ENCODE measurements around the gene AOPEP. TPM values are rescaled to one million over a fixed set of nuclear protein-coding genes. Genes with fewer than 3 reads are reported as not detected.

The AOPEP gene
- polyA plus RNA-seq, 1 of the 3 experiments (the other 2 are of a cell fraction): 54.6 TPM

DNA sequence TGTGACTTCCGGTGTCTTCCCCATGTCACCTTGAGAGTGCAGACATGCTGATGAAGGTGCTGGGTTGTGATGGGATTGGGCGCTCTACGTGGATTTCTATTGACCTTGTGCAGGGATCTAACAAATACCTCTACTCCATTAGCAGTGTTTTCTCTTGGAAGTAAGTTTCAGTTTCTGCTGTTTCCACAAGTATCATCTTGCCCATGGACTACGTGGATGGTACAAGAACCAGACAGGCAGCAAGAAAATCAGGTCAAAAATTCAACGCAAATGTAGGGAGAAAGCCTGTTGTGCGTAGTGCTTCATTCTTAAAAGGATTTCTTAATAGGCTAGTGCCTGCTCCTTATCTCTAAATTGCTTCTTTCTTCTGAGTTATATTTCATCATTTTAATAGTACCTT, 60.8 kb downstream of the AOPEP start:
- Histone ChIP-seq H3K27ac (ENCODE audit: low read depth in 2 of 2, low read length in 1 of 2) (peak overlapping the region in 1 of 2 experiments; percentile 11; a peak in 1 of 4 replicates), H3K4me3 (ENCODE audit: low read depth in 2 of 2, low read length in 1 of 2) (no peak overlapping the region), H3K79me2 (ENCODE audit: insufficient read depth) (no peaks in the 10 kb centered on the region; the same call in 1 of the 2 replicates), H3K9me2 (no peaks in the 10 kb centered on the region), H3K4me1 (ENCODE audit: control insufficient read depth in 1 of 2, insufficient read depth in 2 of 2, low read depth in 1 of 2, low read length in 1 of 2) (peaks cover 5 to 29% of the 10 kb centered on the region in 2 experiments), H3K9ac (no peak overlapping the region), H2AFZ (ENCODE audit: low read depth) (no peak overlapping the region), H3K9me3 (no peaks in the 10 kb centered on the region), H3K4me2 (no peak overlapping the region), H3F3A (replicated peaks; ENCODE audit: insufficient read depth) (peaks cover 12% of the 10 kb centered on the region), H3K36me3 (replicated peaks in 1 of 2; ENCODE audit: control insufficient read depth in 1 of 2, insufficient read depth in 2 of 2, low read length in 1 of 2) (no peaks in the 10 kb centered on the region), H3K27me3 (ENCODE audit: insufficient read depth) (no peaks in the 10 kb centered on the region), H4K20me1 (ENCODE audit: insufficient read depth) (no peaks in the 10 kb centered on the region)
- 94% methylated on average over 6 of the region's 6 CpGs for WGBS (ENCODE audit: low lambda C conversion rate)
- TF ChIP-seq FOXJ3 (CRISPR knock-in tag; IDR thresholded peaks at IDR 0.05) (no peak), EZH2phosphoT487 (IDR thresholded peaks at IDR 0.05; ENCODE audit: borderline replicate concordance, low read depth) (no peak), GATA2 (CRISPR knock-in tag; IDR thresholded peaks at IDR 0.05) (no peak), TCF12 (IDR thresholded peaks at IDR 0.05) (no peak), SIN3A (IDR thresholded peaks at IDR 0.05; ENCODE audit: borderline replicate concordance, low read depth, low read length) (no peak), SMC3 (IDR thresholded peaks at IDR 0.05; ENCODE audit: low read depth, low read length) (no peak), ELF1 (IDR thresholded peaks at IDR 0.05) (no peak), FOXM1 (IDR thresholded peaks at IDR 0.05; ENCODE audit: low read depth) (no peak), POLR2AphosphoS5 (IDR thresholded peaks at IDR 0.05; ENCODE audit: low read depth, low read length) (no peak)
- TF ChIP-seq, protein P1, sequence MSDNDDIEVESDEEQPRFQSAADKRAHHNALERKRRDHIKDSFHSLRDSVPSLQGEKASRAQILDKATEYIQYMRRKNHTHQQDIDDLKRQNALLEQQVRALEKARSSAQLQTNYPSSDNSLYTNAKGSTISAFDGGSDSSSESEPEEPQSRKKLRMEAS (IDR thresholded peaks at IDR 0.05; ENCODE audit: low read depth): no peak
- TF ChIP-seq, protein P2, sequence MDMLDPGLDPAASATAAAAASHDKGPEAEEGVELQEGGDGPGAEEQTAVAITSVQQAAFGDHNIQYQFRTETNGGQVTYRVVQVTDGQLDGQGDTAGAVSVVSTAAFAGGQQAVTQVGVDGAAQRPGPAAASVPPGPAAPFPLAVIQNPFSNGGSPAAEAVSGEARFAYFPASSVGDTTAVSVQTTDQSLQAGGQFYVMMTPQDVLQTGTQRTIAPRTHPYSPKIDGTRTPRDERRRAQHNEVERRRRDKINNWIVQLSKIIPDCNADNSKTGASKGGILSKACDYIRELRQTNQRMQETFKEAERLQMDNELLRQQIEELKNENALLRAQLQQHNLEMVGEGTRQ (IDR thresholded peaks at IDR 0.05; ENCODE audit: borderline replicate concordance, low read depth, low read length): no peak
- TF ChIP-seq, protein P3, sequence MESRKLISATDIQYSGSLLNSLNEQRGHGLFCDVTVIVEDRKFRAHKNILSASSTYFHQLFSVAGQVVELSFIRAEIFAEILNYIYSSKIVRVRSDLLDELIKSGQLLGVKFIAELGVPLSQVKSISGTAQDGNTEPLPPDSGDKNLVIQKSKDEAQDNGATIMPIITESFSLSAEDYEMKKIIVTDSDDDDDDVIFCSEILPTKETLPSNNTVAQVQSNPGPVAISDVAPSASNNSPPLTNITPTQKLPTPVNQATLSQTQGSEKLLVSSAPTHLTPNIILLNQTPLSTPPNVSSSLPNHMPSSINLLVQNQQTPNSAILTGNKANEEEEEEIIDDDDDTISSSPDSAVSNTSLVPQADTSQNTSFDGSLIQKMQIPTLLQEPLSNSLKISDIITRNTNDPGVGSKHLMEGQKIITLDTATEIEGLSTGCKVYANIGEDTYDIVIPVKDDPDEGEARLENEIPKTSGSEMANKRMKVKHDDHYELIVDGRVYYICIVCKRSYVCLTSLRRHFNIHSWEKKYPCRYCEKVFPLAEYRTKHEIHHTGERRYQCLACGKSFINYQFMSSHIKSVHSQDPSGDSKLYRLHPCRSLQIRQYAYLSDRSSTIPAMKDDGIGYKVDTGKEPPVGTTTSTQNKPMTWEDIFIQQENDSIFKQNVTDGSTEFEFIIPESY (IDR thresholded peaks at IDR 0.05; ENCODE audit: borderline replicate concordance, low read depth): no peak
- TF ChIP-seq, protein P4, sequence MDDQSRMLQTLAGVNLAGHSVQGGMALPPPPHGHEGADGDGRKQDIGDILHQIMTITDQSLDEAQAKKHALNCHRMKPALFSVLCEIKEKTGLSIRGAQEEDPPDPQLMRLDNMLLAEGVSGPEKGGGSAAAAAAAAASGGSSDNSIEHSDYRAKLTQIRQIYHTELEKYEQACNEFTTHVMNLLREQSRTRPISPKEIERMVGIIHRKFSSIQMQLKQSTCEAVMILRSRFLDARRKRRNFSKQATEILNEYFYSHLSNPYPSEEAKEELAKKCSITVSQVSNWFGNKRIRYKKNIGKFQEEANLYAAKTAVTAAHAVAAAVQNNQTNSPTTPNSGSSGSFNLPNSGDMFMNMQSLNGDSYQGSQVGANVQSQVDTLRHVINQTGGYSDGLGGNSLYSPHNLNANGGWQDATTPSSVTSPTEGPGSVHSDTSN (IDR thresholded peaks at IDR 0.05): no peak
- ChIA-PET POLR2A (no interaction called here), CTCF (interaction anchor here (1.1 to 7.5 kb wide), 3 partner anchors 11 to 341 kb away, joined by 4 to 124 read pairs (median 4); no protein-coding TSS in a partner anchor)
- no peak for DNase-seq

DNA sequence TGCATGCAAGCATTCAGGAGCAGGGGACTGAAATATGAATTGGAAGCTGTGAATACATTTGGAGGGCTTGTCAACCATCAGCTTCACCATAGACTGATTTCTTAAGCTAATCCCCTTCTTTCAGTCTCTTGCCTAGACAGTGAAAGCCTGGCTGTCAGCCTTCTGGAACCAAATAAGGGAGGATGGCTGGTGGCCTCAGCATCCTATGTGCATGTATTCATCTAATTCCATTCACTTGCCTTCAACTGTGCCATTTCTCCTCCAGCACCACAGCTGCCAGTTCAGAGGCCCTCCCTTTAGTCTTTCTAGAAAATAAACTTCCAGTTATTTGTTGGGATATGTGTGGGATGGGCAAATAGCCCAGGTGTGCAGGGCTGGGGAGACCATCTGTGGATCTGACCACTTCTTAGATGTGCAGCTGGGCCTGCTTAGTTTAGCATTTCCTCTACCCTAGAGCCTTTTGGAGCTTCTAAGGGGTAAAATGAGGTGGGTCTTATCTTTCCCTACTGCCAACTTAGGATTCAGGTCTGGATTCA, 62.1 kb downstream of the AOPEP start:
- Histone ChIP-seq H2AFZ (ENCODE audit: low read depth) (no peak overlapping the region), H3K9me3 (no peaks in the 10 kb centered on the region), H3K79me2 (ENCODE audit: insufficient read depth) (no peaks in the 10 kb centered on the region; the same call in 1 of the 2 replicates), H3F3A (replicated peaks; ENCODE audit: insufficient read depth) (peaks cover 10% of the 10 kb centered on the region), H3K9me2 (no peaks in the 10 kb centered on the region), H3K27me3 (ENCODE audit: insufficient read depth) (no peaks in the 10 kb centered on the region), H3K4me3 (ENCODE audit: low read depth in 2 of 2, low read length in 1 of 2) (no peak overlapping the region), H3K9ac (no peak overlapping the region), H3K4me2 (no peak overlapping the region), H3K27ac (ENCODE audit: low read depth in 2 of 2, low read length in 1 of 2) (no peak overlapping the region; a peak in 1 of 4 replicates), H4K20me1 (ENCODE audit: insufficient read depth) (no peaks in the 10 kb centered on the region), H3K4me1 (ENCODE audit: control insufficient read depth in 1 of 2, insufficient read depth in 2 of 2, low read depth in 1 of 2, low read length in 1 of 2) (peaks cover 11 to 17% of the 10 kb centered on the region in 2 experiments; a peak in 3 of 4 replicates), H3K36me3 (replicated peaks in 1 of 2; ENCODE audit: control insufficient read depth in 1 of 2, insufficient read depth in 2 of 2, low read length in 1 of 2) (peaks cover 0 to 1% of the 10 kb centered on the region in 2 experiments)
- ChIA-PET CTCF (interaction anchor here (1.2 to 1.9 kb wide), 4 partner anchors 13 to 342 kb away, joined by 4 to 8 read pairs (median 6); no protein-coding TSS in a partner anchor), POLR2A (no interaction called here)
- no peak for DNase-seq
- TF ChIP-seq GATA2 (CRISPR knock-in tag; IDR thresholded peaks at IDR 0.05) (no peak), TEAD4 (IDR thresholded peaks at IDR 0.05; ENCODE audit: borderline replicate concordance, insufficient read depth) (no peak), EZH2phosphoT487 (IDR thresholded peaks at IDR 0.05; ENCODE audit: borderline replicate concordance, low read depth) (no peak), RFX5 (IDR thresholded peaks at IDR 0.05; ENCODE audit: low read length) (no peak), RCOR1 (IDR thresholded peaks at IDR 0.05; ENCODE audit: low read length) (no peak)
- TF ChIP-seq, protein P5, sequence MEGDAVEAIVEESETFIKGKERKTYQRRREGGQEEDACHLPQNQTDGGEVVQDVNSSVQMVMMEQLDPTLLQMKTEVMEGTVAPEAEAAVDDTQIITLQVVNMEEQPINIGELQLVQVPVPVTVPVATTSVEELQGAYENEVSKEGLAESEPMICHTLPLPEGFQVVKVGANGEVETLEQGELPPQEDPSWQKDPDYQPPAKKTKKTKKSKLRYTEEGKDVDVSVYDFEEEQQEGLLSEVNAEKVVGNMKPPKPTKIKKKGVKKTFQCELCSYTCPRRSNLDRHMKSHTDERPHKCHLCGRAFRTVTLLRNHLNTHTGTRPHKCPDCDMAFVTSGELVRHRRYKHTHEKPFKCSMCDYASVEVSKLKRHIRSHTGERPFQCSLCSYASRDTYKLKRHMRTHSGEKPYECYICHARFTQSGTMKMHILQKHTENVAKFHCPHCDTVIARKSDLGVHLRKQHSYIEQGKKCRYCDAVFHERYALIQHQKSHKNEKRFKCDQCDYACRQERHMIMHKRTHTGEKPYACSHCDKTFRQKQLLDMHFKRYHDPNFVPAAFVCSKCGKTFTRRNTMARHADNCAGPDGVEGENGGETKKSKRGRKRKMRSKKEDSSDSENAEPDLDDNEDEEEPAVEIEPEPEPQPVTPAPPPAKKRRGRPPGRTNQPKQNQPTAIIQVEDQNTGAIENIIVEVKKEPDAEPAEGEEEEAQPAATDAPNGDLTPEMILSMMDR (IDR thresholded peaks at IDR 0.05): no peak
